GM19043 (cell line): ENCODE results near the gene SF3B5.
"Not testable (repeated sequence)": the region's sequence is repeated elsewhere in the genome, so short reads cannot be mapped to it uniquely, and the experiment has no call there.

Experiments
- ATAC-seq: cut with Tn5 transposase; IDR thresholded peaks from one replicate; pipeline ENCODE4 v1.9.1; 2021; ENCODE audit warnings: low read depth; ENCODE audit not compliant: unreplicated experiment

SF3B5 gene

GRCh38 chr6:144106206-144106605 is 10.8 kb upstream of the SF3B5 start:
- ATAC-seq = no peak

DNA sequence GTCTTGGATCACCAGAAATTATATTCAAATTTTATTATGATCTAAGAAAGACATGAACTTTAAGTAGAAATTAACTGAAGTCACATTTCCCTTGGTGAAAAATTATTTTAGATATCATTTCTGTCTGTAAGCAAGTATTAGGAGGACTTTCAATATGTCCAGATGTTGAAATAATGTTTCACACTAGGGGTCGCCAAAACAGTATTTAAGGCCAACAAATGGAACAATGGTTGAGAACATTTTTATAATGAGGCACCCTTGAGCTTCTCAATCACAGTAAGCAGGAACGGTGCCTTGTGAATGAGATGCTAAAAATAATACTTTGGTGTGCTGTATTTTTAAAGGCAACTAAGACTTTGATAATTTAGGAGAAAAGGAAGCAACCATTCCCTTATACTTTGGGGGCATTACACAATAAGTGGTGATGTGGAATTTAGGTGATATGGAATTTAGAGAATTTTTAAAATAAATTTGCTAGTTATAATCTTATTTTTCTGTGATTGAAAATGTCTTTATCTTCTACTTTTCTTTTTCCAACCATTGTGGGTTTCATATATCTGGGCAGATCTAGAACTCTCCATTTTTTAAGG is 9.6 kb upstream of the SF3B5 start:
- peak; percentile 89 for ATAC-seq

DNA sequence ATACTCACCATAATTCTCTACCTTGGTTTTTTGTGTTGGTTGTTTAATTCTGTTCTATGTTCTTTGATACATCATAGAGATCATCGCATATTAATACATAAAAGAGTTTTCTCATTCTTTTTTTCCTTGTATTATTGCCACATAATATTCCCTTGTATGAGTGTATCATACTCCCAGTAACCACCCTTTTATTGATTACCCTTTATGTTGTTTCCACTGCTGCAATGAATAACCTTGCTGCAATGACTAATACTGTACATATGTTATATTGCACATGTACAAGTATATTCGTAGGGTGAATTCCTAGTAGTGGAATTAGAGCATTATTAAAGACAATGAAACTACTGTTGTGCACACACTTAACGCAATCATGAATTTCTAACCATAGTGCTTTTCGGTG is 9.1 kb upstream of the SF3B5 start:
- no peak for ATAC-seq

DNA sequence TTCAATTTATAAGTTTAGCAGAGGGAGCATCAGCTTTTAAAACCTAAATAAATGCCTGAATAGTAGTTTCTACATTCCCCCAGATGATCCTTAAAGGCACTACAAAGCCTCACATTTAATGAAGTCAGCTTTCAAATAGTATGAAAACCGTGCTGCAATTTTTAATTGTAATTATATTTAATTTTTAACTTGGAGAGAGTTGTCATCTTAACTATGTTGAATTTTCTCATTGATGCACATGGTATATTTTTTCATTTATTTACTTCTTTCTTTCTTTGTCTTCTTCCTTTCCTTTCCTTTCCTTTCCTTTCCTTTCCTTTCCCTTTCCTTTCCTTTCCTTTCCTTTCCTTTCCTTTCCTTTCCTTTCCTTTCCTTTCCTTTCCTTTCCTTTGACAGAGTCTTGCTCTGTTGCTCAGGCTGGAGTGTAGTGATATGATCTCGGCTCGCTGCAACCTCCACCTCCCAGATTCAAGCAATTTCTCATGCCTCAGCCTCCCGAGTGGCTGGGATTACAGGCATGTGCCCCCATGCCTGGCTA is 7.7 kb upstream of the SF3B5 start:
- ATAC-seq = no peak

GRCh38 chr6:144098993-144099392 is 3.6 kb upstream of the SF3B5 start:
- no peak for ATAC-seq

DNA sequence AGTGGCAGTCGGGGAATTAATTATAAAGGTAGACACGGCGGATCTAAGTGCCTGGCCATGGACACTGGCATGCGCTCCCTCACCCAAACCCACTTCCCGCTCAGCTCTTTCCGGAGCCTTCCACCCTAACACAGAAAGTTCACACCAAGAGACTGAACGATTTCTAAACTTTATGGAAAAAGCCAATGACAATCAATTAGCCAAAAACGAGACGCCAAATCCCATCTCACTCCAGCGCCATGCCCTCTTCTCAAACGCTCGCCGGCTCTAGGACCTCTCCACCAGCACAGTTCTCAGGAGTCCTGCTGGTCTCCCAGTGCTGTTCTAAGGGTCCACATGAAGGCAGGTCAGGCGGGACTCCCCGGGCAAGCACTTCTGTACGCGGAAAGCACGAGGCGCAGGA is 641 bp downstream of the SF3B5 start:
- ATAC-seq = no peak

DNA sequence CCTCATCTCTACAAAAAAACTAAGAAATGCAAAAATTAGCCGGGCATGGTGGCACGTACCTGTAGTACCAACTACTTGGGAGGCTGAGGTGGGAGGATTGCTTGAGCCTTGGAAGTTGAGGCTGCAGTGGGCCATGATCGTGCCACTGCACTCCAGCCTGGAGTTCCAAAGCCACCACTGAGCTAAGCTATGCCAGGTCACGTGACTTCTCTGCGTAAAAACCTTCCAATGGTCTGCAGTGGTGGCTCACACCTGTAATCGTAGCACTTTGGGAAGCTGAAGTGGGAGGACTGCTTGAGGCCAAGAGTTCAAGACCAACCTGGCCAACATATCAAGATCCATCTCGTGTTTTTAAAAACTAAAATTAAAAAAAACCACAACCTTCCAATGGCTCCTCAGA is 1.7 kb downstream of the SF3B5 start:
- no peak for ATAC-seq

- ATAC-seq = no peak
Observed at GRCh38 chr6:144093236-144093635, 2.1 kb downstream of the SF3B5 start.

- no peak for ATAC-seq
Observed at GRCh38 chr6:144090384-144090783, 5.0 kb downstream of the SF3B5 start.

DNA sequence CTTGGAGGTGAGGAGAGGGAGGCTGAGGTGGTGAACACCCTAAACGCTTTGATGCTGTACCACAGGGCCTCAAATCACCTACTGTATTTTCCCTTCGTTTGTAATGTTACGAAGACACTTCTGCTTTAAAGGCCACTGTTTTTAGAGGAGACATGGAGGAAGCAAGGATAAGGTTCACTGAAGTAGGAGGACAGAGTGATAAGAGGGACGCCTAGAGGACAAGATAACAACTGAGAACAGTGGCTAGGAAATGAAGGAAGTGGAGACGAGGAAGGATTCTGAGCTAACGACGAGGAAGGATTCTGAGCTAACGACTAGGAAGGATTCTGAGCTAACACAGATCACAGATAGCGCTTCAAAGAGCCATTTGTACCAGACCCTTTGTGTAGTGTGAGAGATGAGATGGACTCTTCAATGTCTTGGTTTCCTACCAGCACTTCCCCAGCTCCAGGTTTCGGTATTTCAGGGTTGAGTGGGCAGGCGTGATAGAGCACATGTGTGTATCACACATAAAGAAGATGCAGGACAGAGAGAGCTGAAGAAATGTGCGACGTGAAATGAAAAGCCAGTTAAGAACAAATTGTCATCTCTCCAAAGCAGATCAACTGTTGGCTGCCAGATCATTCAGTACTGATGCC is 7.5 kb downstream of the SF3B5 start:
- ATAC-seq = peak; percentile 82

DNA sequence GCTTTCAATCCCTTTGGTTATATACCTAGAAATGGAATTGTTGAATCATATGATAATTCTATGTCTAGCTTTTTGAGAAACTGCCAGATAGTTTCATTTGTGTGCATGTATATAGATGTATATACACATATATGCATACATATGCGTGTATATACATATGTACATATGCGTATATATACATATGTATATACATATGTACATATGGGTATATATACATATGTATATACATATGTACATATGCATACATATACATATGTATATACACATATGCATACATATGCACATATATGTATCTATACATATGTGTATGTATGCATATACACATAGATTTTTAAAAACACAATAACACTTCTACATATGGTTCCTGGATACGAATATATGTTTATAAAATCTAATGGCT is 8.4 kb downstream of the SF3B5 start:
- no peak for ATAC-seq

- no peak for ATAC-seq
Observed at GRCh38 chr6:144083172-144083571, 12.2 kb downstream of the SF3B5 start.

DNA sequence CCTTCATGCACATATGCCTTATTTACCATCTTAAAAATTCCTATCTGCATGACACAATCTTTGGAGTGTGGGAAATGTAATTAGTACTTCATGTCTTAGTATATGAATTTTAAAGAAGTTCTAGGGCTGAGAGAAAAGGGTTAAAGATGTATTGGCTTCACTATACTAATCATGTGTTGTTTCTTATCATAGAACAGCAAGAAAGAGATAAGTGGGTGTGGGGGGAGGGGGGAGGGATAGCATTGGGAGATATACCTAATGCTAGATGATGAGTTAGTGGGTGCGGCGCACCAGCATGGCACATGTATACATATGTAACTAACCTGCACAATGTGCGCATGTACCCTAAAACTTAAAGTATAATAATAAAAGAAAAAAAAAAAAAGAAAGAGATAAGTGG is 13.0 kb downstream of the SF3B5 start:
- not testable (repeated sequence) for ATAC-seq

DNA sequence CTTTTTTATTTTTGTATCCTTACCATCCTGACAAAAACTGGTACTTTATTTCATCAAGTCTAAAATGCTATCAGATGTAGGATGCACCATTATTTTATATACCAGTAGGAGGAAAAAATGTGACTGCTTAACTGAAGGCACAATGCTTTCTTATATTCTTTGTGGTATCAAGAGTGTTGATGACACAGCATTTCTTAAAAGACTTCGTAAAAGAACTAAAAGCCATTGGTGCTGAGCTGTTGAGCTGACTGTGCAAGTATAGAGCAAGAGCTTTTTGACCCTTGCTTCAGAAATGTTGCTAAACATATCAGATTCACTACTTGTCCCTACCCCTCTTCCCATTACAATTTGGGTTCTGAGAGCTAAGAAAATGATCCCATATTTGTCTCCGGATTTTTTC is 17.5 kb downstream of the SF3B5 start:
- no peak for ATAC-seq

DNA sequence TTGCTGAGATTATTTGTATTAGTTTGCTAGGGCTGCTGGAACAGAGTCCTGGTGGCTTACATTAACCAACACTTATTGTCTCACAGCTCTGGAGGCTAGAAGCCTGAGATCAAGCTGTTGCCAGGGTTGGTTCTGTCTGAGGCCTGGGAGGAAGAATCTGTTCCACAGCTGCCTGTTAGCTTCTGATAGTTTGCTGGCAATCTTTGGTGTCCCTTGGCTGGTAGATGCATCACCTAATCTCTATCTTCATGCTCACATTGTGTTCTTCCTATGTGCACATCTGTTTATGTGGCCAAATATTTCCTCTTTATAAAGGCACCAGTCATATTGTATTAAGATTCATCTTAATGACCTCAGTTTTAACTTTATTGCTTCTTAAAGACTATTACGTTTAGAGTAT is 19.5 kb downstream of the SF3B5 start:
- no peak for ATAC-seq

- ATAC-seq = no peak
Observed at GRCh38 chr6:144075187-144075586, 20.2 kb downstream of the SF3B5 start.

GRCh38 chr6:144073024-144073423 is 22.3 kb downstream of the SF3B5 start:
- ATAC-seq = no peak

DNA sequence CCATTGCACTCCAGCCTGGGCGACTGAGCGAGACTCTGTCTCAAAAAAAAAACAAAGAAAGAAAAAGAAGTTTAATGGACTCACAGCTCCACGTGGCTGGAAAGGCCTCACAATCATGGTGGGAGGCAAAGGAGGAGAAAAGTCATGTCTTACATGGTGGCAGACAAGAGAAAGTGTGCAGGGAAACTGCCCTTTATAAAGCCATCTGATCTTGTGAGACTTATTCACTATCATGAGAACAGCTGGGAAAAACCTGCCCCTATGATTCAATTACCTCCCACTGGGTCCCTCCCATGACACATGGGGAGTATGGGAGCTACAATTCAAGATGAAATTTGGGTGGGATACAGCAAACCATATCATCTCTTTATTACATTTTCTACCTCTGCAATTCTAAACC is 25.9 kb downstream of the SF3B5 start:
- no peak for ATAC-seq

DNA sequence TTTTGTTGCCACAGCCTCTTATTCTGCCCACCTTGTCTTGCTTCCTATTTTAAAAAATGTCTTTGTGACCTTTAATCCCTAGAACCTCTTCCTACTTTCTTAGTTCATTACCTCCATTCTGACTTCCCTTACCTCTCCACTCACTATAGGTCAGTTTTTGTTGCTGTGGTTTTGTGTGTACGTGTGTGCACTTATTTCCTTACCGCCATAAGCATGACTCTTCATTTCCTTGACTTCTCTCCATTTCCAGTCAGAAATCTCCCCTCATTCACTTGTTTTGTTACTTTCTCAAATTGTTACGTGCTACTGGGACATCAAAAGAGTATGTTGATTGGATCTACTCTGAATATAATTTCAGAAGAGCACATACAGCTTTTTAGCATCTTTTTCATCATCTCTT is 26.6 kb downstream of the SF3B5 start:
- ATAC-seq = no peak

- peak; percentile 36 for ATAC-seq
Observed at GRCh38 chr6:144066741-144067484, 28.5 kb downstream of the SF3B5 start.

DNA sequence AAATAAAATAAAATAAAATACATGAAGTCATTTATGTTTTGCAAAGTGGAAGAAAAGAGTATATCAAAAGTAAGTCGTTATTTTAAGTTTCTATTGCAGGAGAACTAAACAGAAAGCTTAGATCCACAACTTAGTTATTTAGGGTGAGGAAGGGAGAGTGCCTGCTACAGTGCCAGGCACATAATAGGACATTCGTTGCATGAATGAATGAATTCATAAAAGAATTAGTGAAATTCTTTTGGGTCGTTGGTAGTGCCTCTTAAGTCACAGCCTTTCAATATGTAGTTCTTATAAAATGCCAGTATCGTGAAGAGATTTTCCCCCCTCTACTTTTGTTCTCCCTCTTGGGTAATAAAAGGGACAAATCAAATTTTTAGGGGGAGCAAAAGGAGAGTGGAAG is 29.1 kb downstream of the SF3B5 start:
- no peak for ATAC-seq

GRCh38 chr6:144065213-144065660 is 30.1 kb downstream of the SF3B5 start:
- no peak for ATAC-seq
